Pons (tissue), 1 donor: Measurements from ENCODE around the gene CT47C1.
"Not testable (repeated sequence)": the region's sequence is repeated elsewhere in the genome, so short reads cannot be mapped to it uniquely, and the experiment has no call there.

Source experiments
- DNase-seq: peaks from one replicate; pipeline ENCODE4 v3.0.0-alpha.2; 2016; ENCODE audit warnings: low spot score

Gene CT47C1

DNA sequence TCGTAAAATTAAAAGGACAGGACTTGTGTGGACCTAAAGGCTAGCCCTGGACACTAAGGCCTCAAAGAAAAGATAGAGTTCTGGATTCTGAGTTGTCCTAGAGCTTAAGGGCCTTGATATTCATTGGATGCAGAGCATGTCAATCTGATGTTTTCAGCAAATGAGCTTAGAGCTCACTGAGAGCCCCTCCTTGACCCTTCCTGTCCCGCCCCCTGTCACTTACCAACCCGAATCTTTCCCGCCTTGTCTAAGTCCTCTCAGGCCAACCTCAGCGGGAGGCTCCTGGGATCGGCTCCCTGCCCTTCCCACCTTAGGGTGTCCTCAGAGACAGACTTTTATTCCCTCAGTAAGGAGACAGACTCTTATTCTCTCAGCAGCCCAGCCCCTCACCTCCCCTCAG is at the start of gene CT47C1:
CT47C1 (plus strand) TSS at position 250 of the 400 bp plus-strand sequence. CDS start 233 bp downstream, outside the sequence.
- DNase-seq = no peak

GRCh38 chrX:119025900-119026299 is 46.9 kb upstream of the CT47C1 start:
- no peak for DNase-seq

GRCh38 chrX:119026344-119026743 is 46.4 kb upstream of the CT47C1 start:
- DNase-seq = not testable (repeated sequence)

GRCh38 chrX:119027960-119028732 is 44.6 kb upstream of the CT47C1 start:
- DNase-seq = not testable (repeated sequence)

DNA sequence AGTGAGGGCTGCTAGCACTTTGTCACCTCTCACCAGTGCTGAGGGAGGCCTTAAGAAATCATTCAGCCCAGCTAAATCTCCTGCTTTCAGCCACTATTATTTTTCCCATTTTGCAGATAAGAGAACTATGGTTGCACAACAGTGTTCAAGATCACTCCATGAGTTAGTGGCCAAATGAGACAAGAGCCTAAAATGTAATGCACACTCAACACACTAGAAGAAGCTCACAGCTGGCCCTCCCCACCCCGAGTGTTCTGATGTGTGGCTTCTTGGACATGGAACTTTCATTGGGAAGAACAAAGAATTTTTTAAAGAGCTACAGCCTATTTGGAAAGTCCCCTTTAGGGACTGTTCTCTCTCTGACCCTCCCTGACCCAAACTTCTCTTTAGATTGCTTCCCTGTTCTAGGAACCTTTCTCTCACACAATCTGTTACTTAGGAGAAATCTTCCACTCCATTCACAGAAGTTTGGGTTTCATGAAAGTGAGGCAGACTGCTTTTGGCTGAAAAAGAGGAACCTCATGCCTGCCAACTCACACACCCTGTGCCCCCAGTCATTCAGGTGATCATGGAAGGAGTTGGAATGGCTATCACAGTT is 44.0 kb upstream of the CT47C1 start:
- DNase-seq = no peak

GRCh38 chrX:119029656-119030055 is 43.1 kb upstream of the CT47C1 start:
- not testable (repeated sequence) for DNase-seq

DNA sequence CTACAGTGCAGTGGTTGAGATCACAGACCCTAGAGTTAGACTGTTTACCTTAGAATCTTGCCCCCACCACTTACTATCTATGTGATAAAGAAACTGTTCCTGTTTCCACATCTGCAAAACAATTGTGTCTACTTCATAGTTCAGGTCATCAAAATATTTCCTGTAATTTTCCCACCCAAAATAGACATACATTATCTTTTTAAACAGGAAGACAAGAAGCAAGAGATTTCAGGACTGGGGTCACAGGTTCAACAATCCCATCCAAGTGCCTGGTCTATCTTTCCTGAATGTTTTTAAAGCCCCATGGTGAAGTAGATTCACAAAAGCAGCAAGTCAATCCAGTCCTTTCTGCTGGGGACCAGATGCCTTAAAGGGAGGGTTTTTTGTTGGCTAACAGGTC is 41.8 kb upstream of the CT47C1 start:
- no peak for DNase-seq

GRCh38 chrX:119036107-119037029 is 36.4 kb upstream of the CT47C1 start:
- DNase-seq = no peak

- no peak for DNase-seq
Observed at GRCh38 chrX:119040432-119040831, 32.4 kb upstream of the CT47C1 start.

DNA sequence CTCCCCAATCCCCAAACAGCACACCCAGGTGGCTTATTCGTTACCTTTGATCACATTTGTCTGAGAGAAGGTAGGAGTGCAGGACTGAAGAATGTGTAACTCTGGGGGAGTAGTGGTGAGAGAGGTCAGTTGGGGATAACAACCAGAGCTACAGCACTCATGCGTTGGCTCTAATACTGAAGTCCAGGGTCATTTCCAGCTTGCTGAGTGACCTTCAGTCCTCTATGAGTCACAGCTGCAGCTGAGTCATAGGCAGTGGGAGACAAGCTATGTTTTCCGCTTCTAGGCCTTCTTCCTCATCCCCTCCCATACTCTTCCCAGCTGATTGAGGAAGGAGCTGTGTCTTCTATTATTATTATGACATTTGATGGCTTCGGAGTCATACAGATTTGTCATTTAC is 31.6 kb upstream of the CT47C1 start:
- no peak for DNase-seq

DNA sequence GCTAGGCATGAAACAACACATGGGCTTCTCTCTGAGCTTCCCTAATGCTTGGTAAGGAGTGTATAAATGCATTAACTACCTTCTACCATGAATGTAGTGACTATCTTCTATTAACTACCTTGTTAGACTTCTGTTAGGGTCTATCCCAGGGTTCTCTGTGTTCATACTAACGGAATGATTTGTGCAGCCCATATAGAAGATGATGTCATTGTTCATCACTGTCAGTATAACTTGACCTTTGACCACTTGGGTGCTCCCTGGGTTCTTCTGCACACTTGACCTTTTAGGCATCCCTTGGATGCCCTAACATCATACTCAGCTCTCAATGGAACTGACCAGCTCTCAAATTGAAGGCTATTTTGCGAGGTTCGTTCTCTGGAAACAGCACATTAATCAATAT is 30.8 kb upstream of the CT47C1 start:
- DNase-seq = no peak

- no peak for DNase-seq
Observed at GRCh38 chrX:119042996-119043395, 29.8 kb upstream of the CT47C1 start.

- no peak for DNase-seq
Observed at GRCh38 chrX:119045884-119046283, 26.9 kb upstream of the CT47C1 start.

- no peak for DNase-seq
Observed at GRCh38 chrX:119055687-119056086, 17.1 kb upstream of the CT47C1 start.

GRCh38 chrX:119062750-119063374 is 9.9 kb upstream of the CT47C1 start:
- DNase-seq = no peak

DNA sequence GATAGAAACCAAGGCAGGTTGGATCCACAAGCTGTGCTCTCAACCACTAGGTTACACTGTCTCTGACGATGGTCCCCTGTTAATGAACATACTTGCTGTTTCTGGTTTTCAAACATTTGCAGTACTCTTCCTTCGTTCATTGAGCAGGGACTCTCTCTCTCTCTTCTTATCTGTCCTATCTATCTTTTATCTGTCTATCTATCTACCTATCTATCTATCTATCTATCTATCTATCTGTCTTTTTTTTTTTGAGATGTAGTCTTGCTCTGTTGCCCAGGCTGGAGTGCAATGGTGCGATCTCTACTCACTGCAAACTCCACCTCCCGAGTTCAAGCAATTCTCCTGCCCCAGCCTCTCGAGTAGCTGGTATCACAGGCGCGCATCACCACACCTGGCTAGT is 9.4 kb upstream of the CT47C1 start:
- no peak for DNase-seq

GRCh38 chrX:119067023-119067739 is 5.6 kb upstream of the CT47C1 start:
- DNase-seq = peak; percentile 51

DNA sequence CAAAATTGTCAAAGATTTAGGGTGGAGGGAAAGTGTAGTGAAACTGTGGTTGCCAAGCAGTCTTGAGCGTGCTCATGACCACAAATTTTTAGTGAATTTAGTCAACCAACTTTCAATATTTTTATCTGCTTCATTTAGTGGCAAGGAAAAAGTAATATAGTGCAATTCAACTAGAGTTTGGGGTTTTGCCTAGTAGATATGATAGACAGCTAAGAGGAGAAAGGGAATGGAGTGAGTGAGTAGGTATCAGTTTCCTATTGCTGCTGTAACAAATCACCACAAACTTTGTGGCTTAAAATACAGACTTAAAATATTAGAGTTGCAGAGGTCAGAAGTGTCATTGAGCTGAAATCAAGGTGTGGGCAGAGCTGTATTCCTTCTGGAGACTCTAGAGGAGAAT is 3.7 kb upstream of the CT47C1 start:
- DNase-seq = no peak

- no peak for DNase-seq
Observed at GRCh38 chrX:119069762-119070161, 3.0 kb upstream of the CT47C1 start.

DNA sequence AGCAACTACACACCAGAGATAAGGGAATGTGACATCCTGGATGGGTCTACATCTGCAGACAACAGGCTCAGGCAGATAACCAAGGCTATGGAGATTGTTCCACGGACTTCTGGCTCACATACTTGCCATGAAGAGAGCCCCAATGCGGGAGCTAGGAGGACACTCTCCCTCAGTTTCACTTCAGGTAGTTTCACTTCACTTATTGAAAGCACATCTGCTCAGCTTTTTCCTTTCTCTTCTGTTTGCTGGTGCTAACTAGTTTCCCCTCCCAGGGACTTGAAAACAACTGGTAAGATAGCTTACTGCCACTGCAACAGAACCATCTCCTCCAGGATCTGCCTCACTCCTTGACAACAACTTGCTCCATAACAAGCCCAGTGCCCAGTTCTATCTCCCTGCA is 1.4 kb upstream of the CT47C1 start:
- no peak for DNase-seq

DNA sequence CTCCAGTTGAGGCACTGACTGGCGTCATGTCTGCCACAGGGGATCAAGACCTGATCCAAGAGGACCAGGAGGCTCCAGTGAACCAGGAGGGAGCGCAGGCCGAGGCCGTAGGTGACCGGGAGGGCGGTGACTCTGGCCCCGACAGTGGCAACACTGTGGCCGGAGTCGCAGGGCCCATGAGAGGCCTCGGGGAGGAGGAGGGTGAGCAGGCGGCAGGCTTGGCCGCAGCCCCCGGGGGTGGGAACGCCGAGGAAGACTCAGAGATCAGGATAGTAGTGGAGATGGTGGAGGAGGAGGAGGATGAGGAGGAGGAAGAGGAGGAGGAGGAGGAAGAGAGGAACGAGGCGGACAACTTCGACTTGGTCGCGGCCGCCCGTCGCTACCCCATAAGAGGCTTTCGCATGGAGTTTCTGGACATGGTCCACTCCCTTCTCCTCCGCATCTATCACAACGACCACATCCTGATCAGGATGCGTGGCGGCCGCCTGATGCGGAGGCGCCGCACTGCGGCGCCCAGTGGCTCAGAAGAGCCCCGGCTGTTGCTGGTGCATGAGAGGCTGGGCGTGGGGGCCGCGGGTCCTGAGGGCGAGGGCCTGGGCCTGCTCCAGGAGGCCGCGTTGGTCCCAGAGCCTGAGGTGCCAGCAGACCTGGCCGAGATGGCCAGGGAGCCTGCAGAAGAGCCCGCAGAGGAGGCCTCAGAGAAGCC is 560 bp downstream of the CT47C1 start:
- DNase-seq = no peak
